ENCODE measurements around the gene VPS36.

The VPS36 gene

GRCh38 chr13:52451135-52451804 is 836 bp upstream of the VPS36 start:
- no peak for TF ChIP-seq CTCF (IDR thresholded peaks at IDR 0.05; ENCODE audit: low read depth, low read length)
- Histone ChIP-seq H3K4me1 (no peaks in the 10 kb centered on the region), H3K4me3 (ENCODE audit: low read depth, low read length) (peak overlapping the region; percentile 35; the same call in 1 of the 2 replicates), H3K36me3 (peaks cover 4% of the 10 kb centered on the region), H3K27me3 (no peaks in the 10 kb centered on the region), H3K9me3 (no peaks in the 10 kb centered on the region)
- no peak for DNase-seq

GRCh38 chr13:52450793-52451116 is 321 bp upstream of the VPS36 start:
- Histone ChIP-seq H3K4me1 (no peaks in the 10 kb centered on the region), H3K27me3 (no peaks in the 10 kb centered on the region), H3K4me3 (ENCODE audit: low read depth, low read length) (peak overlapping the region; percentile 35), H3K9me3 (no peaks in the 10 kb centered on the region), H3K36me3 (peaks cover 2% of the 10 kb centered on the region)
- no peak for DNase-seq
- TF ChIP-seq CTCF (IDR thresholded peaks at IDR 0.05; ENCODE audit: low read depth, low read length) = no peak

GRCh38 chr13:52449331-52450011 is 963 bp downstream of the VPS36 start:
- H3K4me3 ChIP-seq (ENCODE audit: low read depth, low read length) = peak overlapping the region; percentile 94
- no peak for DNase-seq
- H3K36me3 ChIP-seq = peaks cover 6% of the 10 kb centered on the region
- TF ChIP-seq CTCF (IDR thresholded peaks at IDR 0.05; ENCODE audit: low read depth, low read length) = no peak
- H3K9me3 ChIP-seq = no peaks in the 10 kb centered on the region
- H3K27me3 ChIP-seq = no peaks in the 10 kb centered on the region
- H3K4me1 ChIP-seq = no peaks in the 10 kb centered on the region

GRCh38 chr13:52447815-52448552 is 2.5 kb downstream of the VPS36 start:
- DNase-seq = no peak
- H3K36me3 ChIP-seq = peaks cover 6% of the 10 kb centered on the region
- no peaks in the 10 kb centered on the region for H3K9me3 ChIP-seq
- TF ChIP-seq CTCF (IDR thresholded peaks at IDR 0.05; ENCODE audit: low read depth, low read length) = no peak
- H3K4me1 ChIP-seq = no peaks in the 10 kb centered on the region
- H3K27me3 ChIP-seq = no peaks in the 10 kb centered on the region
- no peak overlapping the region for H3K4me3 ChIP-seq (ENCODE audit: low read depth, low read length)

GRCh38 chr13:52447354-52447753 is 3.1 kb downstream of the VPS36 start:
- DNase-seq = no peak
- Histone ChIP-seq H3K4me3 (ENCODE audit: low read depth, low read length) (no peak overlapping the region), H3K36me3 (peaks cover 6% of the 10 kb centered on the region), H3K27me3 (no peaks in the 10 kb centered on the region), H3K9me3 (no peaks in the 10 kb centered on the region), H3K4me1 (no peaks in the 10 kb centered on the region)
- no peak for TF ChIP-seq CTCF (IDR thresholded peaks at IDR 0.05; ENCODE audit: low read depth, low read length)

- no peaks in the 10 kb centered on the region for H3K9me3 ChIP-seq
- no peaks in the 10 kb centered on the region for H3K27me3 ChIP-seq
- no peak overlapping the region for H3K4me3 ChIP-seq (ENCODE audit: low read depth, low read length)
- no peak for DNase-seq
- H3K4me1 ChIP-seq = no peaks in the 10 kb centered on the region
- no peak for TF ChIP-seq CTCF (IDR thresholded peaks at IDR 0.05; ENCODE audit: low read depth, low read length)
- H3K36me3 ChIP-seq = peaks cover 7% of the 10 kb centered on the region
These were observed 4.2 kb downstream of the VPS36 start for GRCh38 chr13:52446265-52446664.

All from BE2C (cell line).